ENCODE data around the gene UQCR11. TPM values are rescaled to one million over a fixed set of nuclear protein-coding genes. Genes with fewer than 3 reads are reported as not detected.

UQCR11 gene
- 30.5 and 34.6 TPM in 2 replicates for total RNA-seq

GRCh38 chr19:1605236-1606137, at the start of gene UQCR11:
Gene UQCR11, minus strand, starts transcription at chr19:1605462. Its CDS starts 53 bp downstream, at chr19:1605409.

GRCh38 chr19:1652471-1653299, 47.4 kb upstream of the UQCR11 start, which contains the start of gene TCF3:
Gene TCF3, minus strand, starts transcription at chr19:1652615. Its CDS starts 2,367 bp downstream, at chr19:1650248.

GRCh38 chr19:1592755-1593500, 12.3 kb downstream of the UQCR11 start, which contains the start of gene MBD3:
Gene MBD3, minus strand, starts transcription at chr19:1592865. Its CDS starts 234 bp downstream, at chr19:1592631.

GRCh38 chr19:1568320-1569019, 36.8 kb downstream of the UQCR11 start, which contains the start of gene MEX3D:
Gene MEX3D, minus strand, starts transcription at chr19:1568325. Its CDS starts 267 bp downstream, at chr19:1568058.

Small RNA genes lying within 50 kb of the gene (small RNA-seq; reads per million reads assigned to genes)
- not detected for gene AC005943.2
- not detected for gene RN7SL477P
- not detected for gene RNU6-1223P

Other genes starting within 250 kb of the UQCR11 start
- 27.6 and 37.4 TPM in 2 replicates for gene NDUFS7, start 221.6 kb downstream of the UQCR11 start, total RNA-seq
- 24.9 and 25.1 TPM in 2 replicates for gene GAMT, start 203.9 kb downstream of the UQCR11 start, total RNA-seq
- gene DAZAP1, start 197.9 kb downstream of the UQCR11 start, total RNA-seq: 43.3 and 44.7 TPM in 2 replicates
- gene RPS15, start 167.1 kb downstream of the UQCR11 start, total RNA-seq: 403 and 464 TPM in 2 replicates
- gene APC2, start 155.3 kb downstream of the UQCR11 start, total RNA-seq: 0.11 and 0.26 TPM in 2 replicates
- 20.3 and 24.0 TPM in 2 replicates for gene C19orf25, start 126.2 kb downstream of the UQCR11 start, total RNA-seq
- gene PCSK4, start 115.1 kb downstream of the UQCR11 start, total RNA-seq: 0.78 and 1.8 TPM in 2 replicates
- 1.3 and 1.4 TPM in 2 replicates for gene REEP6, start 114.3 kb downstream of the UQCR11 start, total RNA-seq
- gene ADAMTSL5, start 92.4 kb downstream of the UQCR11 start, total RNA-seq: 2.6 and 4.2 TPM in 2 replicates
- not detected in 2 replicates for gene PLK5, start 81.4 kb downstream of the UQCR11 start, total RNA-seq
- gene MEX3D, start 37.1 kb downstream of the UQCR11 start, total RNA-seq: 16.9 and 20.1 TPM in 2 replicates
- 53.3 and 54.6 TPM in 2 replicates for gene MBD3, start 12.6 kb downstream of the UQCR11 start, total RNA-seq
- gene TCF3, start 47.2 kb upstream of the UQCR11 start, total RNA-seq: 37.9 and 41.0 TPM in 2 replicates
- not detected in 2 replicates for gene ONECUT3, start 148.0 kb upstream of the UQCR11 start, total RNA-seq
- gene ATP8B3, start 206.8 kb upstream of the UQCR11 start, total RNA-seq: 3.5 and 3.8 TPM in 2 replicates
- gene REXO1, start 243.0 kb upstream of the UQCR11 start, total RNA-seq: 6.5 and 6.6 TPM in 2 replicates

Data from articular chondrocyte of knee joint (primary cell).